HepG2 (cell line): ENCODE results near the gene TRERF1. TPM values are rescaled to one million over a fixed set of nuclear protein-coding genes. Genes with fewer than 3 reads are reported as not detected.

Experiments used
- ATAC-seq: fragments of 200-7000 bp; cut with Tn5 transposase; 3 replicates; pipeline ENCODE4 v1.9.1; 2020; ENCODE audit warnings: mild to moderate bottlenecking, moderate library complexity
- BruUV-seq: library from RNA; stranded (reverse); fragments of 400-500 nt; replicated peaks from 2 replicates; lab custom pipeline; 2021; lab: Mats Ljungman, UMichigan
- CTCF ChIA-PET: fragments of 300-600 bp; formaldehyde crosslinking; extraction: SDS; loops from one replicate; lab custom pipeline; 2021; ENCODE audit warnings: low total read pairs, inconsistent platforms, low intra/inter-chr PET ratio; lab: Yijun Ruan, JAX
- POLR2A ChIA-PET: fragments of 350-600 bp; sonication (Branson Sonifier 250); formaldehyde crosslinking; loops from one replicate; lab custom pipeline; 2020; ENCODE audit warnings: antibody characterized with exemption, inconsistent platforms; lab: Yijun Ruan, JAX
- DNase-seq: peaks from one replicate; pipeline ENCODE4 v3.0.0-alpha.2; 2015; ENCODE audit warnings: low spot score
- FAIRE-seq: peaks from 3 replicates; lab custom pipeline; 2011; peaks lifted over from hg19 to GRCh38; lab: Jason Lieb, UNC
- H2AFZ ChIP-seq: one replicate; pipeline ENCODE4 v1.6.1; 2011; ENCODE audit warnings: low read length, inconsistent platforms
- H3K27ac ChIP-seq: fragments of 300-600 bp; 3 replicates; pipeline ENCODE4 v1.8.0; 2011; ENCODE audit warnings: mixed run types, mild to moderate bottlenecking, mixed read lengths, low read length, inconsistent platforms; ENCODE audit not compliant: insufficient read depth; ENCODE audit errors: extremely low read length
- H3K27me3 ChIP-seq, 2 experiments: fragments of 200-600 bp in 1 of 2; 2 replicates in 1 of 2; 3 replicates in 1 of 2; pipeline versions ENCODE4 v1.6.0 to v1.8.0; 2011; ENCODE audit warnings: low read length in 2 of 2, mild to moderate bottlenecking in 2 of 2, moderate library complexity in 2 of 2, inconsistent platforms in 1 of 2; ENCODE audit not compliant: insufficient read depth in 2 of 2, control insufficient read depth in 1 of 2
- H3K36me3 ChIP-seq, 2 experiments: fragments of 200-600 bp in 1 of 2; replicated peaks in 1 of 2; 2 replicates in 1 of 2; 3 replicates in 1 of 2; pipeline versions ENCODE4 v1.5.1 to v1.8.0; 2011; ENCODE audit warnings: low read length in 2 of 2, inconsistent platforms in 1 of 2; ENCODE audit not compliant: insufficient read depth in 2 of 2, control insufficient read depth in 1 of 2
- H3K4me1 ChIP-seq: 2 replicates; pipeline ENCODE4 v1.5.1; 2012; ENCODE audit warnings: low read length, inconsistent platforms; ENCODE audit not compliant: insufficient read depth
- H3K4me2 ChIP-seq: 2 replicates; pipeline ENCODE4 v1.6.0; 2011; ENCODE audit warnings: low read depth, low read length, inconsistent platforms
- H3K4me3 ChIP-seq, 3 experiments: fragments of 200-600 bp in 1 of 3; sonication (generic), shearing (Covaris generic) in 1 of 3; replicated peaks in 1 of 3; 2 replicates each; pipeline ENCODE4 v1.5.1; 2011 to 2016; ENCODE audit warnings: low read length in 3 of 3, inconsistent platforms in 2 of 3, low read depth in 2 of 3, mild to moderate bottlenecking in 2 of 3, control low read depth in 1 of 3, mixed read lengths in 1 of 3; ENCODE audit not compliant: insufficient read depth in 1 of 3
- H3K79me2 ChIP-seq: one replicate; pipeline ENCODE4 v1.6.1; 2011; ENCODE audit warnings: low read length, inconsistent platforms; ENCODE audit not compliant: insufficient read depth
- H3K9ac ChIP-seq: 2 replicates; pipeline ENCODE4 v1.6.0; 2011; ENCODE audit warnings: mild to moderate bottlenecking, low read depth, low read length, inconsistent platforms; ENCODE audit not compliant: insufficient read depth
- H3K9me3 ChIP-seq: 2 replicates; pipeline ENCODE4 v1.5.1; 2012; ENCODE audit warnings: mild to moderate bottlenecking, low read length
- H4K20me1 ChIP-seq: 2 replicates; pipeline ENCODE4 v1.6.0; 2011; ENCODE audit warnings: inconsistent platforms, mild to moderate bottlenecking, low read length, moderate library complexity; ENCODE audit not compliant: insufficient read depth
- MIXL1 ChIP-seq: IDR thresholded peaks from 2 replicates; pipeline ENCODE4 v1.6.1; 2016
- PHF21A ChIP-seq: sonication (generic); formaldehyde crosslinking; IDR thresholded peaks from 2 replicates; pipeline ENCODE4 v1.5.0; 2020; ENCODE audit warnings: mild to moderate bottlenecking, missing genetic modification reagents
- RBM22 ChIP-seq: fragments of 200-400 bp; formaldehyde crosslinking; optimal IDR thresholded peaks from 2 replicates; pipeline ENCODE3; 2017; ENCODE audit warnings: mild to moderate bottlenecking, low read length, moderate library complexity
- WGBS: methylation state at CpG from one replicate; pipeline ENCODE4 v1.1.6; 2017; ENCODE audit warnings: low lambda C conversion rate; 5-methylcytosine and 5-hydroxymethylcytosine counted together
- in situ Hi-C: cut with HindIII; loops from 2 replicates; pipeline ENCODE4 v1.10.0; 2017; ENCODE audit warnings: low pct_unique_long_range_greater_than_20kb; ENCODE audit not compliant: extremely low pct_ligation_motif_present
- intact Hi-C: fragments of 100-400 bp; cut with micrococcal nuclease; formaldehyde crosslinking; loops from one replicate; pipeline ENCODE4 v1.10.0; 2022; ENCODE audit not compliant: unreplicated experiment
- polyA plus RNA-seq, 8 experiments: library from polyadenylated mRNA; depleted of rRNA in 3 of 8; stranded (reverse) in 7 of 8; unstranded in 1 of 8; fragments of >200 nt; fragmentation: Illumina TruSeq in 4 of 8; extraction: Trizol in 4 of 8; gene quantifications; 2 replicates each; pipeline versions ENCODE4 v1.2.1 to v1.2.3, GENCODE V29; 2011 to 2016; ENCODE audit warnings: low read depth in 4 of 8, missing spikeins in 1 of 8, mixed read lengths in 1 of 8; ENCODE audit not compliant: insufficient read depth in 1 of 8
- total RNA-seq, 5 experiments: library from RNA; depleted of rRNA; stranded (reverse); fragments of >200 nt; fragmentation: Illumina TruSeq; extraction: Trizol; gene quantifications; 2 replicates each; pipeline ENCODE4 v1.2.3, GENCODE V29; 2016; ENCODE audit warnings: low read depth in 1 of 5
- TF ChIP-seq, protein P1 (sequence below): IDR thresholded peaks from 2 replicates; pipeline ENCODE4 v1.6.1; 2016; ENCODE audit warnings: mild to moderate bottlenecking
- TF ChIP-seq, protein P2 (sequence below): sonication (generic); formaldehyde crosslinking; IDR thresholded peaks from 2 replicates; pipeline ENCODE4 v1.8.0; 2022; ENCODE audit warnings: mild to moderate bottlenecking, missing genetic modification reagents; ENCODE audit not compliant: insufficient replicate concordance
- TF ChIP-seq, protein P3 (sequence below): sonication (generic); formaldehyde crosslinking; IDR thresholded peaks from 2 replicates; pipeline ENCODE4 v1.4.0; 2020; ENCODE audit warnings: mild to moderate bottlenecking, missing genetic modification reagents
- TF ChIP-seq, protein P4 (sequence below): sonication (generic); formaldehyde crosslinking; IDR thresholded peaks from 2 replicates; pipeline ENCODE4 v1.4.0; 2020; ENCODE audit warnings: missing genetic modification reagents, borderline replicate concordance
- TF ChIP-seq, protein P5 (sequence below): sonication (generic); formaldehyde crosslinking; IDR thresholded peaks from 2 replicates; pipeline ENCODE4 v1.4.0; 2020; ENCODE audit warnings: missing genetic modification reagents
- TF ChIP-seq, protein P6 (sequence below): sonication (generic); formaldehyde crosslinking; IDR thresholded peaks from 2 replicates; pipeline ENCODE4 v1.5.0; 2020; ENCODE audit warnings: missing genetic modification reagents

The TRERF1 gene
- total and polyA plus RNA-seq, 2 of the 13 experiments (the other 11 are each of a cell fraction or from before 2014, with no cell fraction given), result 0.02 TPM; not detected in 1

DNA sequence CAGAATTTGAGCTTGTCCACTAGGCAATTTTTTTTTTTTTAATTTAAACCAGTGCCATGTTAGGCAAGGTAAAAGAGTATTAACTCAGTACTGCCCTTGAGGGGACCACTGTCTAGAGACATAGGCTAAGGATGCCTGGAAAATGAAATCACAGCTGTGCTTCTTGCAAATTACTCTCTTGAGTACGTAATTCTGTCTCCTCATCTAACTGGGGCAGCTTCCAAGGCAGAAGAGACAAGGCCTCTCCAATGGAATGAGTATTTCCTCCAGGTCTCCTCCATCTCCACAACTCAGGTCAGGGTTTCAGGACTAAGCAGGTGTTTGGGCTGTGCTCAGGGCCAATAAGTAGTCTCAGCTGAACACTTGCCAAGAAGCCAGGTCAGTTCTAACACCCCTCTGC, 200.2 kb downstream of the TRERF1 start:
- ChIA-PET POLR2A (no interaction called here), CTCF (no interaction called here)
- no peaks in the 10 kb centered on the region for H3K9me3 ChIP-seq
- no peak overlapping the region for H3K4me3 ChIP-seq
- DNase-seq (no peak), ATAC-seq (no peak), FAIRE-seq (no peak)
- BruUV-seq, result no TSS peak
- no peak overlapping the region for H3K9ac ChIP-seq
- peak overlapping the region; percentile 28 for H3K4me2 ChIP-seq
- in situ Hi-C loops (no loop called here), intact Hi-C loops (no loop called here)
- no peak overlapping the region for H3K27ac ChIP-seq
- H4K20me1 ChIP-seq, result no peaks in the 10 kb centered on the region
- peaks cover 11% of the 10 kb centered on the region for H3K4me1 ChIP-seq
- no peak overlapping the region for H2AFZ ChIP-seq
- no peaks in the 10 kb centered on the region for H3K36me3 ChIP-seq
- no peaks in the 10 kb centered on the region for H3K79me2 ChIP-seq
- H3K27me3 ChIP-seq, result peaks cover 0 to 17% of the 10 kb centered on the region in 2 experiments; a peak in 1 of 5 replicates
- WGBS, result 33% methylated on average over 1 of the region's 1 CpG
- TF ChIP-seq, protein P1, sequence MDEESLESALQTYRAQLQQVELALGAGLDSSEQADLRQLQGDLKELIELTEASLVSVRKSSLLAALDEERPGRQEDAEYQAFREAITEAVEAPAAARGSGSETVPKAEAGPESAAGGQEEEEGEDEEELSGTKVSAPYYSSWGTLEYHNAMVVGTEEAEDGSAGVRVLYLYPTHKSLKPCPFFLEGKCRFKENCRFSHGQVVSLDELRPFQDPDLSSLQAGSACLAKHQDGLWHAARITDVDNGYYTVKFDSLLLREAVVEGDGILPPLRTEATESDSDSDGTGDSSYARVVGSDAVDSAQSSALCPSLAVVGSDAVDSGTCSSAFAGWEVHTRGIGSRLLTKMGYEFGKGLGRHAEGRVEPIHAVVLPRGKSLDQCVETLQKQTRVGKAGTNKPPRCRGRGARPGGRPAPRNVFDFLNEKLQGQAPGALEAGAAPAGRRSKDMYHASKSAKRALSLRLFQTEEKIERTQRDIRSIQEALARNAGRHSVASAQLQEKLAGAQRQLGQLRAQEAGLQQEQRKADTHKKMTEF (CRISPR knock-in tag), result no peak
- TF ChIP-seq, protein P2, sequence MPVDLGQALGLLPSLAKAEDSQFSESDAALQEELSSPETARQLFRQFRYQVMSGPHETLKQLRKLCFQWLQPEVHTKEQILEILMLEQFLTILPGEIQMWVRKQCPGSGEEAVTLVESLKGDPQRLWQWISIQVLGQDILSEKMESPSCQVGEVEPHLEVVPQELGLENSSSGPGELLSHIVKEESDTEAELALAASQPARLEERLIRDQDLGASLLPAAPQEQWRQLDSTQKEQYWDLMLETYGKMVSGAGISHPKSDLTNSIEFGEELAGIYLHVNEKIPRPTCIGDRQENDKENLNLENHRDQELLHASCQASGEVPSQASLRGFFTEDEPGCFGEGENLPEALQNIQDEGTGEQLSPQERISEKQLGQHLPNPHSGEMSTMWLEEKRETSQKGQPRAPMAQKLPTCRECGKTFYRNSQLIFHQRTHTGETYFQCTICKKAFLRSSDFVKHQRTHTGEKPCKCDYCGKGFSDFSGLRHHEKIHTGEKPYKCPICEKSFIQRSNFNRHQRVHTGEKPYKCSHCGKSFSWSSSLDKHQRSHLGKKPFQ (CRISPR knock-in tag), result no peak
- no peak for TF ChIP-seq MIXL1 (CRISPR knock-in tag)
- no peak for TF ChIP-seq PHF21A (CRISPR knock-in tag)
- TF ChIP-seq RBM22, result no peak
- TF ChIP-seq, protein P3, sequence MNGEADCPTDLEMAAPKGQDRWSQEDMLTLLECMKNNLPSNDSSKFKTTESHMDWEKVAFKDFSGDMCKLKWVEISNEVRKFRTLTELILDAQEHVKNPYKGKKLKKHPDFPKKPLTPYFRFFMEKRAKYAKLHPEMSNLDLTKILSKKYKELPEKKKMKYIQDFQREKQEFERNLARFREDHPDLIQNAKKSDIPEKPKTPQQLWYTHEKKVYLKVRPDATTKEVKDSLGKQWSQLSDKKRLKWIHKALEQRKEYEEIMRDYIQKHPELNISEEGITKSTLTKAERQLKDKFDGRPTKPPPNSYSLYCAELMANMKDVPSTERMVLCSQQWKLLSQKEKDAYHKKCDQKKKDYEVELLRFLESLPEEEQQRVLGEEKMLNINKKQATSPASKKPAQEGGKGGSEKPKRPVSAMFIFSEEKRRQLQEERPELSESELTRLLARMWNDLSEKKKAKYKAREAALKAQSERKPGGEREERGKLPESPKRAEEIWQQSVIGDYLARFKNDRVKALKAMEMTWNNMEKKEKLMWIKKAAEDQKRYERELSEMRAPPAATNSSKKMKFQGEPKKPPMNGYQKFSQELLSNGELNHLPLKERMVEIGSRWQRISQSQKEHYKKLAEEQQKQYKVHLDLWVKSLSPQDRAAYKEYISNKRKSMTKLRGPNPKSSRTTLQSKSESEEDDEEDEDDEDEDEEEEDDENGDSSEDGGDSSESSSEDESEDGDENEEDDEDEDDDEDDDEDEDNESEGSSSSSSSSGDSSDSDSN (CRISPR knock-in tag), result no peak
- TF ChIP-seq, protein P4, sequence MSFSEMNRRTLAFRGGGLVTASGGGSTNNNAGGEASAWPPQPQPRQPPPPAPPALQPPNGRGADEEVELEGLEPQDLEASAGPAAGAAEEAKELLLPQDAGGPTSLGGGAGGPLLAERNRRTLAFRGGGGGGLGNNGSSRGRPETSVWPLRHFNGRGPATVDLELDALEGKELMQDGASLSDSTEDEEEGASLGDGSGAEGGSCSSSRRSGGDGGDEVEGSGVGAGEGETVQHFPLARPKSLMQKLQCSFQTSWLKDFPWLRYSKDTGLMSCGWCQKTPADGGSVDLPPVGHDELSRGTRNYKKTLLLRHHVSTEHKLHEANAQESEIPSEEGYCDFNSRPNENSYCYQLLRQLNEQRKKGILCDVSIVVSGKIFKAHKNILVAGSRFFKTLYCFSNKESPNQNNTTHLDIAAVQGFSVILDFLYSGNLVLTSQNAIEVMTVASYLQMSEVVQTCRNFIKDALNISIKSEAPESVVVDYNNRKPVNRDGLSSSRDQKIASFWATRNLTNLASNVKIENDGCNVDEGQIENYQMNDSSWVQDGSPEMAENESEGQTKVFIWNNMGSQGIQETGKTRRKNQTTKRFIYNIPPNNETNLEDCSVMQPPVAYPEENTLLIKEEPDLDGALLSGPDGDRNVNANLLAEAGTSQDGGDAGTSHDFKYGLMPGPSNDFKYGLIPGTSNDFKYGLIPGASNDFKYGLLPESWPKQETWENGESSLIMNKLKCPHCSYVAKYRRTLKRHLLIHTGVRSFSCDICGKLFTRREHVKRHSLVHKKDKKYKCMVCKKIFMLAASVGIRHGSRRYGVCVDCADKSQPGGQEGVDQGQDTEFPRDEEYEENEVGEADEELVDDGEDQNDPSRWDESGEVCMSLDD, result no peak
- TF ChIP-seq, protein P5, sequence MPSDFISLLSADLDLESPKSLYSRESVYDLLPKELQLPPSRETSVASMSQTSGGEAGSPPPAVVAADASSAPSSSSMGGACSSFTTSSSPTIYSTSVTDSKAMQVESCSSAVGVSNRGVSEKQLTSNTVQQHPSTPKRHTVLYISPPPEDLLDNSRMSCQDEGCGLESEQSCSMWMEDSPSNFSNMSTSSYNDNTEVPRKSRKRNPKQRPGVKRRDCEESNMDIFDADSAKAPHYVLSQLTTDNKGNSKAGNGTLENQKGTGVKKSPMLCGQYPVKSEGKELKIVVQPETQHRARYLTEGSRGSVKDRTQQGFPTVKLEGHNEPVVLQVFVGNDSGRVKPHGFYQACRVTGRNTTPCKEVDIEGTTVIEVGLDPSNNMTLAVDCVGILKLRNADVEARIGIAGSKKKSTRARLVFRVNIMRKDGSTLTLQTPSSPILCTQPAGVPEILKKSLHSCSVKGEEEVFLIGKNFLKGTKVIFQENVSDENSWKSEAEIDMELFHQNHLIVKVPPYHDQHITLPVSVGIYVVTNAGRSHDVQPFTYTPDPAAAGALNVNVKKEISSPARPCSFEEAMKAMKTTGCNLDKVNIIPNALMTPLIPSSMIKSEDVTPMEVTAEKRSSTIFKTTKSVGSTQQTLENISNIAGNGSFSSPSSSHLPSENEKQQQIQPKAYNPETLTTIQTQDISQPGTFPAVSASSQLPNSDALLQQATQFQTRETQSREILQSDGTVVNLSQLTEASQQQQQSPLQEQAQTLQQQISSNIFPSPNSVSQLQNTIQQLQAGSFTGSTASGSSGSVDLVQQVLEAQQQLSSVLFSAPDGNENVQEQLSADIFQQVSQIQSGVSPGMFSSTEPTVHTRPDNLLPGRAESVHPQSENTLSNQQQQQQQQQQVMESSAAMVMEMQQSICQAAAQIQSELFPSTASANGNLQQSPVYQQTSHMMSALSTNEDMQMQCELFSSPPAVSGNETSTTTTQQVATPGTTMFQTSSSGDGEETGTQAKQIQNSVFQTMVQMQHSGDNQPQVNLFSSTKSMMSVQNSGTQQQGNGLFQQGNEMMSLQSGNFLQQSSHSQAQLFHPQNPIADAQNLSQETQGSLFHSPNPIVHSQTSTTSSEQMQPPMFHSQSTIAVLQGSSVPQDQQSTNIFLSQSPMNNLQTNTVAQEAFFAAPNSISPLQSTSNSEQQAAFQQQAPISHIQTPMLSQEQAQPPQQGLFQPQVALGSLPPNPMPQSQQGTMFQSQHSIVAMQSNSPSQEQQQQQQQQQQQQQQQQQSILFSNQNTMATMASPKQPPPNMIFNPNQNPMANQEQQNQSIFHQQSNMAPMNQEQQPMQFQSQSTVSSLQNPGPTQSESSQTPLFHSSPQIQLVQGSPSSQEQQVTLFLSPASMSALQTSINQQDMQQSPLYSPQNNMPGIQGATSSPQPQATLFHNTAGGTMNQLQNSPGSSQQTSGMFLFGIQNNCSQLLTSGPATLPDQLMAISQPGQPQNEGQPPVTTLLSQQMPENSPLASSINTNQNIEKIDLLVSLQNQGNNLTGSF (CRISPR knock-in tag), result no peak
- TF ChIP-seq, protein P6, sequence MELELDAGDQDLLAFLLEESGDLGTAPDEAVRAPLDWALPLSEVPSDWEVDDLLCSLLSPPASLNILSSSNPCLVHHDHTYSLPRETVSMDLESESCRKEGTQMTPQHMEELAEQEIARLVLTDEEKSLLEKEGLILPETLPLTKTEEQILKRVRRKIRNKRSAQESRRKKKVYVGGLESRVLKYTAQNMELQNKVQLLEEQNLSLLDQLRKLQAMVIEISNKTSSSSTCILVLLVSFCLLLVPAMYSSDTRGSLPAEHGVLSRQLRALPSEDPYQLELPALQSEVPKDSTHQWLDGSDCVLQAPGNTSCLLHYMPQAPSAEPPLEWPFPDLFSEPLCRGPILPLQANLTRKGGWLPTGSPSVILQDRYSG, result no peak
